GM21390 (cell line): ENCODE data around the gene MFAP2.
A peak's percentile ranks its signal among the peaks of the same experiment; 100 is the strongest.

Experiments
- ATAC-seq: cut with Tn5 transposase; IDR thresholded peaks from one replicate; pipeline ENCODE4 v1.9.1; 2021; ENCODE audit not compliant: unreplicated experiment

The MFAP2 gene

DNA sequence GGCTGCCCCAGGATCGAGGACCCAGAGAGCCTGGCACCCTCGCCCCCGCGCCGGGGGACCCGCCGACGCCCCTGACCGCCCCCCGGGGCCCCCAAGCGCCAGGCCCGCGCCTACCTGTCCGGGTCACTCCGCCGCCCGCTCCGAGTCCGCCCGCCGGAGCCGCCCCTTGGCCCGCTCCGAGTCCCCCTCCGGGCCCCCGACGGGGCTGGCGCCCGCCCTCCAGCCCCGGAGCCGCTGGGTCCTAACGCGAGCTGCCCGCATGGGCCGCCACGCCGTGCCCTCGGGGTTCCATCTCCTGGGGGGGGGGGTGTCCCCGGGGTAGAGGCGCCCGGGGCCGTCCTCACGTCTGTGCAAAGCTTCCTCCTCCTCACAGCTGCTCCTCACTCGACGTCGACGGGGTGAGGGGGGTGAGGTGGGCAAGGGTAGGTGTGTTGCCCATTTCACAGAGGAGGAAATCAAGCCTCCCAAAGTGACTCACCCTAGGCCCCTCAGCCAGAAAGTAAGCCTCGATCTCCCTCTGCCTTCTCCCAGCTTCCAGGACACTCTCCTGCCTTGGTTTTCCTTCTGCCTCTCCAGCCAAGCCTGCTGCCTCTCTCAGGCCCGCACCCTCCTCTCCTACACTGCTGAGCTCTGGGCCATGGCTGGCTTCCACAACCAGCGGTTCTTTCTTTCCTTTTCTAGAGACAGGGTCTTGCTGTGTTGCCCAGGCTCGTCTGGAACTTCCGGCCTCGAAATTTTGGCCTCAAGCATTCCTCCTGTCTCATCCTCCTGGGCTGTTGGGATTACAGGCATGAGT is at the start of gene MFAP2:
TSS of gene MFAP2 (minus strand) at position 148 of the 796 bp plus-strand sequence. CDS start 2,347 bp downstream, outside the sequence.
- ATAC-seq: no peak

DNA sequence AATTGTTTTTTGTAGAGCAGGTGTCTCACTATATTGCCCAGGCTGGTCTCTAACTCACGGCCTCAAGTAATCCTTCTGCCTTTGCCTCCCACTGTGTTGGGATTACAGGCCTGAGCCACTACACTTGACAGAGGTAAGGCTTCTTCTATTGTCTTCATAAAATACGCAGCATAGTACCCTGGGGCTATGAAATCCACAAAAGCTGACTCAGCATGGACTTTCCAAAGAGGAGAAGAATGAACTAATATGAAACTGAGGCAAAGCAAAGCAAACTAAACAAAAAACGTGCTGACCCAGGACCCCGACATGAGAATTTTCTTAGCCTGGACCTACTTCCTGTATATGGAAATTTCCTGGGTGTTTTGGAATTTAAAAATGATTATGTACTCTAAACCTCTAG is 49.8 kb upstream of the MFAP2 start:
- ATAC-seq: no peak

GRCh38 chr1:17028662-17029188 is 48.3 kb upstream of the MFAP2 start:
- ATAC-seq: no peak

GRCh38 chr1:17027900-17028299 is 47.5 kb upstream of the MFAP2 start:
- no peak for ATAC-seq

DNA sequence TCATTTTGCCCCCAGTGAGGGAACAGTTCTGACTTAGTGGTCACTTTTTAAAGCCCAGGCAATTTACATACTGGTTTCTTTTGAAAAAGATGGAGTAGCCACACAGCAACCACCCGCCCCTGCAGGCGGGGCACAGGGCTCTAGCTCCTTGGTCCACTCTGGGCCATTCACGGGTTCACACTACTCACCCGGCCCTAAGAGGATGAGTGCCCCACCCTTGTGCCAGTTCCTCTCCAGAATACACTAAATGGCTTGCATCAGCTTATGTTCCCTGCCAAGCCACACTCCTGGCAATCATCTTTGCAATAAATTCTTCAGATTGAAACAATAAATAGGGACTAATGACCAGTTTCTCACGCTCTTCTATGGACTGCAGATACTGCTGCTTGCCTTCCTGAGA is 47.0 kb upstream of the MFAP2 start:
- ATAC-seq: no peak

DNA sequence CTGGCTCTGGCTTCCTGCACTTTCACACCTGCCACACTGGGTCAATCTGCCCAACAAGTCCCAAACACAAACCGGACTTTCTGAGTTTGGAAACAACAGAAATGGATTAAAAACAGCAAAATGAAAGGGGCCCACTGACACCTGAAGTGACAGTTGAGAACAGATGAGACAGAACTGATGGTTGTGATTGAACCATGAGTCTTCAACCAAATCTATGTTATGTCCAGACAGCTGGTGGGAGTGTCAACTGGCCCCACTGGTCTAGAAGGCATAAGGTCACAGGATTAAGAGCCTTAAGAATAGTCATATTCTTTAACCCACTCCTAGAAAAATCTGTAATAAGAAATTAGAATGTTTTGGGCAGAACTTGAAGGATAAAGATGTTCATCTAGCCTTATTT is 44.3 kb upstream of the MFAP2 start:
- no peak for ATAC-seq

- ATAC-seq: no peak
Observed at GRCh38 chr1:17023573-17023972, 43.2 kb upstream of the MFAP2 start.

DNA sequence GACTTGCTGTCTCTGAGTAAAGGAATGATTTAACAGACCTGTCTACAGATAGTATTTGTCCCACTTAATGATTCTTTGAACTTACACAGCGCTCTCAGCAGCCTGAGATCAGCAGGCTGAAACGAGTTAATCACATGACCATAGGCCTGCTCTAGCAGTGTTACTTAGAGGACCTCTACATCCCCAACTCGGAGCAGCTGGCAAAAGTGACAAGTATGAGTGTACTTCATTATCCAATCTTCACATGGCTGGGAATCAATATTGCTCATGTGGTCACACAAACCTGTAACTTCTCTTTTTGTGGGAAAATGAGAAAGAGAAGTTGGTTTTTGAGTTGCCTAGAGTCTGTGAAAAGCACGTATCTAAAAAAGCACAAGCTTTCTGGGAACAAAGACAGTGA is 42.7 kb upstream of the MFAP2 start:
- ATAC-seq: no peak

- no peak for ATAC-seq
Observed at GRCh38 chr1:17021896-17022295, 41.5 kb upstream of the MFAP2 start.

DNA sequence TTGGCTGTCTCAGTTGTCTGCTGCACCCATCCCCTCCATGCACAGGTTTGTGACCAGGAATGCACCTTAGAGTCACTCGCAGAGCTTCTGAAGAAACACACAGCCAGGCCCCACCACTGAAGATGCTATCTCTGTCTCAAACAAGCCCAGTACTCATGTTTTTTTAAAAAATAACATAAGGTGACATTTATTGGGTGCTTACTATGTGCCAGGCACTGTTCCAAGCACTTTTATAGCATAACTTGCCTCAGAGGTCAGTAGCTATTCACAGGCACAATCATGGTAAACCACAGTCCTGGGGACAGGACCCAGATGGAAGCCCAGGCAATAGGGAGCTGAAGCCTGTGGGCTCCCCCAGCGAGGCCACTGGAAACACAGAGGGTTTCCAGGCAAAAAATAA is 40.1 kb upstream of the MFAP2 start:
- ATAC-seq: no peak

GRCh38 chr1:17018849-17019248 is 38.4 kb upstream of the MFAP2 start:
- no peak for ATAC-seq

GRCh38 chr1:17017435-17017834 is 37.0 kb upstream of the MFAP2 start:
- ATAC-seq: no peak

DNA sequence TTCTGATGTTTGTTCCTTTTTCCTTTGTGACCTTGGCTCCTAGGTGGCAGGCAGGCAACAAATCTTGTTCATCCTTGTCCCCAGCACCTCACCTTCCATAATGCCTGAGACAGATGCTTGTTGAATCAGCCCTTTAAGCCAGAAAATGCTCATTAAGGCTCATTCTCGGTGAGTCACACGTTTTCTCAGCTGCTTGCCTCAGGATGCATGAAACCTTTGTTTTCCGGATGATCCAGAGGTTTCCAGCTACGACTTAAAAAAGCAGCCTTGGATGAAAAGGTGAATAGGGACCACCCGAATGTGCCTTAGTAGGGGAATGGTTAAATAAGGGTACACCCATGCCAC is 35.9 kb upstream of the MFAP2 start:
- no peak for ATAC-seq

- ATAC-seq: no peak
Observed at GRCh38 chr1:17014671-17015567, 34.5 kb upstream of the MFAP2 start.

GRCh38 chr1:17013491-17014320 is 33.3 kb upstream of the MFAP2 start:
- ATAC-seq: no peak

DNA sequence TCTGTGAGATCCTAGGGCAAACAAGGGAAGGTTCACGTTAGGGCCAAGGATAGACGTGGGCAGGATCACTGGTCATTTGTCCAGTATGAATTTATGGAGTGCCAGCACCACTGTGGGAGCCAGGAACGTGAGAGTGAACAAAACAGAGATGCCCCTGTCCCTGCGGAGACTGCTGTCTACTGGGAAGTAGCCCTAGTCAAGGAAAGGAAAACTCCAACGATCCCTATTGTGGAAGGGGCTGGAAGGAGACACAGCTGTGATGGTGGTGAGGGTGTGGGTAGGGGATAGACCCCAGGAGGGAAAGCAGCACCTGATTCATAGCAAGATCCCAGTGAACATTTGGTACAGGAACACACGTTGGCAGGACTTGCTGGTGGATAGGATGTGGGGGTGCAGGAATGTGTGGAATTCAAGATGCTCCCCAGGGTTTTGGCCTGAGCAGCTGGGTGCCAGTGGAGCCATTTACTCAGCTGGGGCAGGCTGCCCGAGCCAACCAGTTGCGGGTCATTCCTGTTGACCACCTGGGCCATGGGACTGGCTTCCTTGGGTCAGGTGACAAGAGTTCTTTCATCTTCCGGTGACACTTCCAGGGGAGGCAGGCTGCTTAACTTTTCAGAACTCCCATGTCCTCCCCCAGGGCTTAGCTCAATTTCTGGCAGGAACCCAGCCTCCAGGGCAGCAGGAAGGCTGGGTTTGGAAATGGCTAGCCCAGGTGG is 32.5 kb upstream of the MFAP2 start:
- no peak for ATAC-seq

GRCh38 chr1:17011439-17012307 is 31.3 kb upstream of the MFAP2 start, which contains the start of gene ATP13A2:
TSS of gene ATP13A2 (minus strand) at chr1:17011928. CDS start at chr1:17011738, 190 bp downstream.
- peak; percentile 88 for ATAC-seq

DNA sequence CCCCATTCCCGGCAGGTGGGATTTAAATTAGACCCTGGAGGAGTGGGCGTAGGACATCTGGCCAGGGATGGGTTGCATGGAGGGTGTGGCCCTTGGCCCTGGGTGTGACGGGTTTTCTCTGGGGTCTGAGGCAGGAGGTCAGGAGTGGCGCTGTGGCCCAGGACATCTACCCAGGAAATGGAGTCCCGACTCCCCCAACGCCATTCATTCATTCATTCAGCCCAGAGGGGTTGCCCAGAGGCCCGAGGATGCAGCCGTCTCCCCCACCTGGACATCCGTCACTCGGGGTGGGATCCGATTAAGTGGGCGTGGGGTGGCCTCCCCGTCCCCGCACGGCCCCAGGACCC is 30.6 kb upstream of the MFAP2 start:
- ATAC-seq: no peak

- ATAC-seq: no peak
Observed at GRCh38 chr1:17009706-17010105, 29.3 kb upstream of the MFAP2 start.
